HAP-1 (cell line): Measurements from ENCODE around the gene PCDHA8.
"Not testable (repeated sequence)": the region's sequence is repeated elsewhere in the genome, so short reads cannot be mapped to it uniquely, and the experiment has no call there.

ENCODE experiments used
- DNase-seq, 2 experiments: peaks; one replicate each; pipeline ENCODE4 v3.0.0-alpha.2; 2016 to 2020; ENCODE audit warnings: low spot score in 2 of 2
- H3K27me3 ChIP-seq: fragments of 250-450 bp; sonication (Bioruptor Pico); 2 replicates; pipeline ENCODE4 v1.5.1; 2020; ENCODE audit warnings: low read depth, mild to moderate bottlenecking, moderate library complexity
- H3K36me3 ChIP-seq: fragments of 250-450 bp; sonication (Bioruptor Pico); replicated peaks from 2 replicates; pipeline ENCODE4 v1.5.1; 2020; ENCODE audit warnings: mild to moderate bottlenecking
- H3K4me1 ChIP-seq: fragments of 250-450 bp; sonication (Bioruptor Pico); 2 replicates; pipeline ENCODE4 v1.5.1; 2020; ENCODE audit warnings: mild to moderate bottlenecking
- H3K4me3 ChIP-seq: fragments of 250-450 bp; sonication (Bioruptor Pico); 2 replicates; pipeline ENCODE4 v1.5.1; 2020; ENCODE audit warnings: mild to moderate bottlenecking, moderate library complexity
- H3K9me3 ChIP-seq: fragments of 250-450 bp; sonication (Bioruptor Pico); 2 replicates; pipeline ENCODE4 v1.5.1; 2020; ENCODE audit warnings: mild to moderate bottlenecking, moderate library complexity
- in situ Hi-C: fragments of 300-500 bp; cut with MboI; formaldehyde crosslinking; loops from 3 replicates; pipeline ENCODE4 v1.14.3; 2020; ENCODE audit warnings: low sequenced_read_pairs, inconsistent platforms, mixed read lengths

PCDHA8 gene

DNA sequence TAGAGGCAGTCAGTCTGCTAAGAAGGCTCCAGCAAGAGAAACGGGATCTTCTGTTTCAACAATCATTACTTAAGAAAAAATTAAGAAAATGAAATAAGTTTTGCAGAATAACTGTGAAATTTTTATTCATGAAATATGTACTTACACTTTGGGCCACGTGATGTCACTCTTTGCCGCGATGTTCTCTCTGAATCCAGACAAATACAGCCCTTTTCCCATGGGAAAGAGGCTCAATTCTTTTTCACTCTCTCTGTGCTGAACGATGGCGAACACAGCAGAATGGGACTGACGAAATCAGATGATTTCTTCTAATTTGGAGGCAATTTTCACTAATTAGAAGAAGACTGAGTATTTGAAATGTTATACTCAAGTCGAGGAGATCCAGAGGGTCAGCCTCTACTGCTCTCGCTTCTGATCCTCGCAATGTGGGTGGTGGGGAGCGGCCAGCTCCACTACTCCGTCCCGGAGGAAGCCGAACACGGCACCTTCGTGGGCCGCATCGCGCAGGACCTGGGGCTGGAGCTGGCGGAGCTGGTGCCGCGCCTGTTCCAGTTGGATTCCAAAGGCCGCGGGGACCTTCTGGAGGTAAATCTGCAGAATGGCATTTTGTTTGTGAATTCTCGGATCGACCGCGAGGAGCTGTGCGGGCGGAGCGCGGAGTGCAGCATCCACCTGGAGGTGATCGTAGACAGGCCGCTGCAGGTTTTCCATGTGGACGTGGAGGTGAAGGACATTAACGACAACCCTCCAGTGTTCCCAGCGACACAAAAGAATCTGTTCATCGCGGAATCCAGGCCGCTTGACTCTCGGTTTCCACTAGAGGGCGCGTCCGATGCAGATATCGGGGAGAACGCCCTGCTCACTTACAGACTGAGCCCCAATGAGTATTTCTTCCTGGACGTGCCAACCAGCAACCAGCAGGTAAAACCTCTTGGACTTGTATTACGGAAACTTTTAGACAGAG is 7.4 kb downstream of the PCDHA8 start, which contains the start of gene PCDHA9:
Gene PCDHA9 (plus strand): TSS at position 244 of the 964 bp plus-strand sequence. CDS start 114 bp downstream, at position 358.
- H3K27me3 ChIP-seq, H3K36me3 ChIP-seq, H3K4me1 ChIP-seq, in situ Hi-C loops, H3K4me3 ChIP-seq, DNase-seq, H3K9me3 ChIP-seq: not testable (repeated sequence)

DNA sequence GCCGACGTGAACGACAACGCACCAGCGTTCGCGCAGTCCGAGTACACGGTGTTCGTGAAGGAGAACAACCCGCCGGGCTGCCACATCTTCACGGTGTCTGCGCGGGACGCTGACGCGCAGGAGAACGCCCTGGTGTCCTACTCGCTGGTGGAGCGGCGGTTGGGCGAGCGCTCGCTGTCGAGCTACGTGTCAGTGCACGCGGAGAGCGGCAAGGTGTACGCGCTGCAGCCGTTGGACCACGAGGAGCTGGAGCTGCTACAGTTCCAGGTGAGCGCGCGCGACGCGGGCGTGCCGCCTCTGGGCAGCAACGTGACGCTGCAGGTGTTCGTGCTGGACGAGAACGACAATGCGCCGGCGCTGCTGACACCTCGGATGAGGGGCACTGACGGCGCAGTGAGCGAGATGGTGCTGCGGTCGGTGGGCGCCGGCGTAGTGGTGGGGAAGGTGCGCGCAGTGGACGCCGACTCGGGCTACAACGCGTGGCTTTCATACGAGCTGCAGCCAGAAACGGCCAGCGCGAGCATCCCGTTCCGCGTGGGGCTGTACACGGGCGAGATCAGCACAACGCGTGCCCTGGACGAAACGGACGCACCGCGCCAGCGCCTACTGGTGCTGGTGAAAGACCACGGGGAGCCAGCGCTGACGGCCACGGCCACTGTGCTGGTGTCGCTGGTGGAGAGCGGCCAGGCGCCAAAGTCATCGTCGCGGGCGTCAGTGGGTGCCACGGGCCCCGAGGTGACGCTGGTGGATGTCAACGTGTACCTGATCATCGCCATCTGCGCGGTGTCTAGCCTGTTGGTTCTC is 9.0 kb downstream of the PCDHA8 start:
- H3K4me1 ChIP-seq, H3K27me3 ChIP-seq, DNase-seq, H3K36me3 ChIP-seq, H3K9me3 ChIP-seq, H3K4me3 ChIP-seq, in situ Hi-C loops: not testable (repeated sequence)

DNA sequence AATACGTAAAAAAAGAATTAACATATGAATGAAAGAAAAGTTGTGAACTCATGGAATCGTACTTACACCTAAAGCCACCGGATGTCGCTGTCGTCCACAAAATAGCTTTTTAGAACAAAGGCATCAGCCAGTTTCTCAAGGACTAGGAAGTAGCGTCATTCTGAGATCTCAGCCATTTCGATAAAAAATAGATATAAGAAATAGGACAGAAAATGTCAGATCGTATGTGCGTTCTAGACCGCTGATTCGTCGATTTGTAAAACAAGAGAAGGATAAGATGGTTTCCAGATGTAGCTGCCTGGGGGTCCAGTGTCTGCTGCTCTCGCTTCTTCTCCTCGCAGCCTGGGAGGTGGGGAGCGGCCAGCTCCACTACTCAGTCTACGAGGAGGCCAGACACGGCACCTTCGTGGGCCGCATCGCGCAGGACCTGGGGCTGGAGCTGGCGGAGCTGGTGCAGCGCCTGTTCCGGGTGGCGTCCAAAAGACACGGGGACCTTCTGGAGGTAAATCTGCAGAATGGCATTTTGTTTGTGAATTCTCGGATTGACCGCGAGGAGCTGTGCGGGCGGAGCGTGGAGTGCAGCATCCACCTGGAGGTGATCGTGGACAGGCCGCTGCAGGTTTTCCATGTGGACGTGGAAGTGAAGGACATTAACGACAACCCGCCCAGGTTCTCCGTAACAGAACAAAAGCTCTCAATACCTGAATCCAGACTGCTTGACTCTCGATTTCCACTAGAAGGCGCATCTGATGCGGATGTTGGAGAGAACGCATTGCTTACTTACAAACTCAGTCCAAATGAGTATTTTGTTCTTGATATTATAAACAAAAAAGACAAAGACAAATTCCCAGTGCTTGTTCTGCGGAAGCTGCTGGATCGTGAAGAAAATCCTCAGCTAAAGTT is 15.0 kb downstream of the PCDHA8 start, which contains the start of gene PCDHA10:
Gene PCDHA10 (plus strand): TSS at position 126 of the 903 bp plus-strand sequence. CDS start 152 bp downstream, at position 278.
- Histone ChIP-seq H3K4me1 (no peaks in the 10 kb centered on the region), H3K9me3 (no peaks in the 10 kb centered on the region), H3K36me3 (no peaks in the 10 kb centered on the region), H3K27me3 (no peaks in the 10 kb centered on the region), H3K4me3 (no peak within 1 kb of the TSS)
- DNase-seq, result peak in 1 of 2 experiments; percentile 34
- in situ Hi-C loops, result no loop called here

DNA sequence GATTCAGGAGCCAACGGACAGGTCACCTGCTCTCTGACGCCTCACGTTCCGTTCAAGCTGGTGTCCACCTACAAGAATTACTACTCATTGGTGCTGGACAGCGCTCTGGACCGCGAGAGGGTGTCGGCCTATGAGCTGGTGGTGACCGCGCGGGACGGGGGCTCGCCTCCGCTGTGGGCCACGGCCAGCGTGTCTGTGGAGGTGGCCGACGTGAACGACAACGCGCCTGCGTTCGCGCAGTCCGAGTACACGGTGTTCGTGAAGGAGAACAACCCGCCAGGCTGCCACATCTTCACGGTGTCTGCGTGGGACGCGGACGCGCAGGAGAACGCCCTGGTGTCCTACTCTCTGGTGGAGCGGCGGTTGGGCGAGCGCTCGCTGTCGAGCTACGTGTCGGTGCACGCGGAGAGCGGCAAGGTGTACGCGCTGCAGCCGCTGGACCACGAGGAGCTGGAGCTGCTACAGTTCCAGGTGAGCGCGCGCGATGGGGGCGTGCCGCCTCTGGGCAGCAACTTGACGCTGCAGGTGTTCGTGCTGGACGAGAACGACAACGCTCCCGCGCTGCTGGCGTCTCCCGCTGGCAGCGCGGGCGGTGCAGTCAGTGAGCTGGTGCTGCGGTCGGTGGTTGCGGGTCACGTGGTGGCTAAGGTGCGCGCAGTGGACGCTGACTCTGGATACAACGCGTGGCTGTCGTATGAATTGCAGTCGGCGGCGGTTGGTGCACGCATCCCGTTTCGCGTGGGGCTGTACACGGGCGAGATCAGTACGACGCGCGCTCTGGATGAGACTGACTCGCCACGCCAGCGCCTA is 16.4 kb downstream of the PCDHA8 start:
- in situ Hi-C loops, result no loop called here

DNA sequence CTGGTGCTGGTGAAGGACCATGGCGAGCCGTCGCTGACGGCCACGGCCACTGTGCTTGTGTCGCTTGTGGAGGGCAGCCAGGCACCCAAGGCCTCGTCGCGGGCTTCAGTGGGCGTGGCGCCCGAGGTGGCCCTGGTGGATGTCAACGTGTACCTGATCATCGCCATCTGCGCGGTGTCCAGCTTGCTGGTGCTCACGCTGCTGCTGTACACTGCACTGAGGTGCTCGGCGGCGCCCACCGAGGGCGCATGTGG is 16.9 kb downstream of the PCDHA8 start:
- in situ Hi-C loops, result no loop called here
- no peaks in the 10 kb centered on the region for H3K36me3 ChIP-seq
- no peaks in the 10 kb centered on the region for H3K27me3 ChIP-seq
- no peak for DNase-seq
- no peak overlapping the region for H3K4me3 ChIP-seq
- no peaks in the 10 kb centered on the region for H3K4me1 ChIP-seq
- H3K9me3 ChIP-seq, result no peaks in the 10 kb centered on the region

More for the DNA sequence above, 16.4 kb downstream of the PCDHA8 start:
- H3K9me3 ChIP-seq, result no peaks in the 10 kb centered on the region
- H3K4me1 ChIP-seq, result no peaks in the 10 kb centered on the region
- no peak overlapping the region for H3K4me3 ChIP-seq
- H3K36me3 ChIP-seq, result no peaks in the 10 kb centered on the region
- DNase-seq, result no peak
- no peaks in the 10 kb centered on the region for H3K27me3 ChIP-seq

DNA sequence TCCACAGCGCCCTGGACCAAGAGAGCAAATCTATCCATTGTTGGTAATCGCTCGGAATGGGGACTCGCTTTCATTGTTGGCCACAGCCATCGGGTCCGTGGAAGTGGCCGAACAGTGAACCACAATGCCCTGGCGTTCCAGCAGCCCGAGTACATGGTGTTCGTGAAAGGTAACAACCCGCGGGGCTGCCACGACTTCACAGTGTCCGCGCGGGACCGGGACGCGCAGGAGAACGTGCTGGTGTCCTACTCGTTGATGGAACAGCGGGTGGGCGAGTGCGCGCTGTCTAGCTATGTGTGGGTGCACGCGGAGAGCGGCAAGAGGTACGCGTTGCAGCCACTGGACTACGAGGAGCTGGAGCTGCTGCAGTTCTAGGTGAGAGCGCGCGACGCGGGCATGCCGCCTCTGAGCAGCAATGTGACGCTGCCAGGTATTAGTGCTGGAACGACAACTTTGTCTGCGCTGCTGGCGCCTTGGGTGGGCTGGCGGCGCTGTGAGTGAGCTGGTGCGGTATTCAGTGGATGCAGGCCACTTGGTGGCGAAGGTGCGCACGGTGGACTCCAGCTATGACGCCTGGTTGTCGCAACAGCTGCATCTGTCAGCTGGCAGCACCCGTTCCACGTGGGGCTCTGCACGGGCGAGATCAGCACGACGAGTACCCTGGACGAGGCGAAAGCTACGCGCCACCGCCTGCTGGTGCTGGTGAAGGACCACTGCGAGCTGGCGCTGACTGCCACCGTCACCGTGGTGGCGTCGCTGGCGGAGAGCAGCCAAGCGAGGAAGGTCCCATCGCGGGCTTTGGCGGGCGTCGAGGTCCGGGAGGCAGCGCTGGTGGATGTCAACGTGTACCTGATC is 21.7 kb downstream of the PCDHA8 start:
- H3K4me3 ChIP-seq, result no peak overlapping the region
- no peaks in the 10 kb centered on the region for H3K4me1 ChIP-seq
- in situ Hi-C loops, result no loop called here
- no peak for DNase-seq
- peaks cover 3% of the 10 kb centered on the region; the same call in 1 of the 2 replicates for H3K27me3 ChIP-seq
- no peaks in the 10 kb centered on the region for H3K36me3 ChIP-seq
- no peaks in the 10 kb centered on the region for H3K9me3 ChIP-seq

DNA sequence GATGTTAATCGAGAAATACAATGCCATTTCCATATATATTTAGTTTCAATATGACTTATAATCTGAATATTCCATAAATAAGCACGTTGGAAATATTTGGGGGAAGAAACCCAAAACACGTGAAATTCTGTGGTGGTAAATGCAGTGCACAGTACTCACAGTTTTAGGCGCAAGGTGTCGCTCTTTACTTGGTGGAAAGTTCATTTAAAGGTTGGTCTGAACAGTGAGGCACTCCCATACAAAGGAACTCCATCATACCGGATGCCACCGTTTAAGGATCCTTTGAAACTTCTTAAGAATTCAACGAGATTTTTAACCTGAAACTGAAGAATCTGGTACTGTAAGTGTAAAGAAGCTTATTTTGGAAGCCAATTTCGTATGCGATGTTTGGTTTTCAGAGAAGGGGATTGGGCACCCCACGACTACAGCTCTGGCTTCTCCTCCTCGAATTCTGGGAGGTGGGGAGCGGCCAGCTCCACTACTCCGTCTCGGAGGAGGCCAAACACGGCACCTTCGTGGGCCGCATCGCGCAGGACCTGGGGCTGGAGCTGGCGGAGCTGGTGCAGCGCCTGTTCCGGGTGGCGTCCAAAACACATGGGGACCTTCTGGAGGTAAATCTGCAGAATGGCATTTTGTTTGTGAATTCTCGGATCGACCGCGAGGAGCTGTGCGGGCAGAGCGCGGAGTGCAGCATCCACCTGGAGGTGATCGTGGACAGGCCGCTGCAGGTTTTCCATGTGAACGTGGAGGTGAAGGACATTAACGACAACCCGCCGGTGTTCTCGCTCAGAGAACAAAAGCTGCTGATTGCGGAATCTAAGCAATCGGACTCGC is 28.0 kb downstream of the PCDHA8 start, which contains the start of gene PCDHA11:
Gene PCDHA11 (plus strand): TSS at position 237 of the 834 bp plus-strand sequence. CDS start 147 bp downstream, at position 384.
- DNase-seq, result peak; percentile 52 to 55
- no peaks in the 10 kb centered on the region for H3K9me3 ChIP-seq
- no peaks in the 10 kb centered on the region for H3K4me1 ChIP-seq
- in situ Hi-C loops, result no loop called here
- peaks cover 3% of the 10 kb centered on the region; the same call in 1 of the 2 replicates for H3K27me3 ChIP-seq
- H3K36me3 ChIP-seq, result no peaks in the 10 kb centered on the region
- no peak within 1 kb of the TSS for H3K4me3 ChIP-seq

DNA sequence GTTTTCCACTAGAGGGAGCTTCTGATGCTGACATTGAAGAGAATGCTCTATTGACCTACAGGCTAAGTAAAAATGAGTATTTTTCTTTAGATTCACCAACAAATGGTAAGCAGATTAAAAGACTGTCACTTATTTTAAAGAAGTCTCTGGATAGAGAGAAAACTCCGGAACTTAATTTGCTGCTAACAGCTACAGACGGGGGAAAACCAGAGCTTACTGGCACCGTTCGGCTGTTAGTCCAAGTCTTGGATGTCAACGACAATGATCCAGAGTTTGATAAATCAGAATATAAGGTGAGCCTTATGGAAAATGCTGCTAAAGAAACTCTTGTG is 28.5 kb downstream of the PCDHA8 start:
- no peaks in the 10 kb centered on the region for H3K4me1 ChIP-seq
- in situ Hi-C loops, result no loop called here
- H3K36me3 ChIP-seq, result no peaks in the 10 kb centered on the region
- H3K27me3 ChIP-seq, result peaks cover 3% of the 10 kb centered on the region; the same call in 1 of the 2 replicates
- no peak overlapping the region for H3K4me3 ChIP-seq
- DNase-seq, result peak in 1 of 2 experiments; percentile 8
- no peaks in the 10 kb centered on the region for H3K9me3 ChIP-seq

DNA sequence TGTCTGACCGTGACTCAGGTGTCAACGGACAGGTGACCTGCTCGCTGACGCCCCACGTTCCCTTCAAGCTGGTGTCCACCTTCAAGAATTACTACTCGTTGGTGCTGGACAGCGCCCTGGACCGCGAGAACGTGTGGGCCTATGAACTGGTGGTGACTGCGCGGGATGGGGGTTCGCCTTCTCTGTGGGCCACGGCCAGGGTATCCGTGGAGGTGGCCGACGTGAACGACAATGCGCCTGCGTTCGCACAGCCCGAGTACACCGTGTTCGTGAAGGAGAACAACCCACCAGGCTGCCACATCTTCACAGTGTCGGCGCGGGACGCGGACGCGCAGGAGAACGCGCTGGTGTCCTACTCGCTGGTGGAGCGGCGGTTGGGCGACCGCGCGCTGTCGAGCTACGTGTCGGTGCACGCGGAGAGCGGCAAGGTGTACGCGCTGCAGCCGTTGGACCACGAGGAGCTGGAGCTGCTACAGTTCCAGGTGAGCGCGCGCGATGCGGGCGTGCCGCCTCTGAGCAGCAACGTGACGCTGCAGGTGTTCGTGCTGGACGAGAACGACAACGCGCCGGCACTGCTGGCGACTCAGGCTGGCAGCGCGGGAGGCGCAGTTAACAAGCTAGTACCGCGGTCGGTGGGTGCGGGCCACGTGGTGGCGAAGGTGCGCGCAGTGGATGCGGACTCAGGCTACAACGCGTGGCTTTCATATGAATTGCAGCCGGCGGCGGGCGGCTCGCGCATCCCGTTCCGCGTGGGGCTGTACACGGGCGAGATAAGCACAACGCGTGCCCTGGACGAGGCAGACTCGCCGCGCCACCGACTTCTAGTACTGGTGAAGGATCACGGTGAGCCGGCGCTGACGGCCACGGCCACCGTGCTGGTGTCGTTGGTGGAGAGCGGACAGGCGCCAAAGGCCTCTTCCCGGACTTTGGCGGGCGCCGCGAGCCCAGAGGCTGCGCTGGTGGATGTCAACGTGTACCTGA is 29.5 kb downstream of the PCDHA8 start:
- Histone ChIP-seq H3K27me3 (peaks cover 3% of the 10 kb centered on the region; the same call in 1 of the 2 replicates), H3K9me3 (no peaks in the 10 kb centered on the region), H3K4me1 (no peaks in the 10 kb centered on the region), H3K4me3 (no peak overlapping the region), H3K36me3 (no peaks in the 10 kb centered on the region)
- in situ Hi-C loops, result no loop called here
- no peak for DNase-seq

DNA sequence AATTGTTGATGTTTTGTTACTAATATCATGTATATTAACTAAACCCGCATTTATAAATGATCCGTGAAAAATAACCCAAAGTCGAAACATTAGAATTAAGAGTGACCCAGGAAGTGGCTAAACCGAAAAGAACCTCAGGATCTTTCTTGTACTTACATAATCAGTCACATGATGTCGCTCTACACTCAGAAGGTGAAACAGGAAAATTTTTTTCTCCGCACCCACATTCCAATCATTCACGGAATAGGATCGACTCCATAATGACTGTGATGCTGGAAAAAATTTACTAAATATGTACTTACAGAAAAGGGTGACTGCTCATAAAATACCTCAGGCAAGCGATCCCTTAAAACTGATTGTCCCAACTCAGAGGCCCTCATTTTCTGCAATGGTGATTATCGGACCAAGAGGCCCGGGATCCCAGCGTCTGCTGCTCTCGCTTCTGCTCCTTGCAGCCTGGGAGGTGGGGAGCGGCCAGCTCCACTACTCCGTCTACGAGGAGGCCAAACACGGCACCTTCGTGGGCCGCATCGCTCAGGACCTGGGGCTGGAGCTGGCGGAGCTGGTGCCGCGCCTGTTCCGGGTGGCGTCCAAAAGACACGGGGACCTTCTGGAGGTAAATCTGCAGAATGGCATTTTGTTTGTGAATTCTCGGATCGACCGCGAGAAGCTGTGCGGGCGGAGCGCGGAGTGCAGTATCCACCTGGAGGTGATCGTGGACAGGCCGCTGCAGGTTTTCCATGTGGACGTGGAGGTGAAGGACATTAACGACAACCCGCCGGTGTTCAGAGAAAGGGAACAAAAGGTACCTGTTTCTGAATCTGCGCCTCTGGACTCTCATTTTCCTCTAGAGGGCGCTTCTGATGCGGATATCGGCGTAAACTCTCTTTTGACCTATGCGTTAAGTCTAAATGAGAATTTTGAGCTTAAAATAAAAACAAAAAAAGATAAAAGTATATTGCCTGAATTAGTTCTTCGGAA is 34.4 kb downstream of the PCDHA8 start, which contains the start of gene PCDHA12:
Gene PCDHA12 (plus strand): TSS at position 224 of the 981 bp plus-strand sequence. CDS start 165 bp downstream, at position 389.
- Histone ChIP-seq H3K36me3 (no peaks in the 10 kb centered on the region), H3K4me1 (no peaks in the 10 kb centered on the region), H3K4me3 (no peak within 1 kb of the TSS), H3K9me3 (no peaks in the 10 kb centered on the region), H3K27me3 (peaks cover 3% of the 10 kb centered on the region; the same call in 1 of the 2 replicates)
- DNase-seq, result no peak
- in situ Hi-C loops, result no loop called here
